Type B pancreatic cell (in vitro differentiated cells): ENCODE results near the gene MTHFS. TPM values are rescaled to one million over a fixed set of nuclear protein-coding genes. Genes with fewer than 3 reads are reported as not detected.

Source experiments
- DNase-seq: peaks from one replicate; pipeline ENCODE4 v3.0.0; 2021; ENCODE audit warnings: mixed read lengths; ENCODE audit not compliant: unreplicated experiment; ENCODE audit errors: extremely low spot score
- H3K27ac Mint-ChIP-seq: 2 replicates; pipeline ENCODE4 v1.8.0; 2021; ENCODE audit warnings: mild to moderate bottlenecking, mixed read lengths
- H3K27me3 Mint-ChIP-seq: 2 replicates; pipeline ENCODE4 v1.8.0; 2021; ENCODE audit warnings: mixed read lengths
- H3K36me3 Mint-ChIP-seq: 2 replicates; pipeline ENCODE4 v1.8.0; 2021; ENCODE audit warnings: mixed read lengths
- H3K4me1 Mint-ChIP-seq: one replicate; pipeline ENCODE4 v1.8.0; 2021; ENCODE audit warnings: mixed read lengths; ENCODE audit not compliant: unreplicated experiment
- H3K4me3 Mint-ChIP-seq: 2 replicates; pipeline ENCODE4 v1.8.0; 2021; ENCODE audit warnings: mild to moderate bottlenecking, mixed read lengths
- H3K9me3 Mint-ChIP-seq: 2 replicates; pipeline ENCODE4 v1.8.0; 2021; ENCODE audit warnings: mixed read lengths
- CTCF ChIP-seq: fragments of 200-600 bp; sonication (generic); conservative IDR thresholded peaks from 2 replicates; pipeline ENCODE4 v1.5.0; 2021; ENCODE audit warnings: antibody characterized with exemption, mild to moderate bottlenecking
- total RNA-seq: library from RNA; stranded (reverse); gene quantifications from 2 replicates; pipeline ENCODE4 v1.2.1, GENCODE V29; 2021; ENCODE audit warnings: low replicate concordance

The MTHFS gene
- total RNA-seq, 1 donor from 2014 or later = 27.6 TPM

DNA sequence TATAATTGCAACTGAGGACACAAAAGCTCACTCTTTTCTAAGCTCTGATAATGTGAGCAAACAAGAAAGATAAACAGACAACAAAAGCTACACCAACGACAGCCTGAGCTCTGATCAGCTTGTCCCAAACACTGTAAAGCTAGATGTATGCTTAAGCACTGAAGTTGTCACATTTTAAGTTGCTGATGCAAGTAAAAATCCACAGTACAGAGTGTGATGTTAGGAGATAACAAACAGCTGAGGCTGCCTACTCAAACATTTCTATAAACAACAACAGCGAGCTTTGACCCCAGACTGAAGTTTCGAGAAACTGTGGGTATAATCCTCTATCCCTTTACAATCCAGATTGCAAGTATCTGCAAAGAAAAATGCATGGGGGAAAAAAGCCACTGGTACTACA, 10.7 kb downstream of the MTHFS start:
- Mint-ChIP-seq H3K27me3 (no peaks in the 10 kb centered on the region), H3K36me3 (peaks cover 58% of the 10 kb centered on the region), H3K4me1 (peaks cover 9% of the 10 kb centered on the region), H3K27ac (no peak overlapping the region), H3K4me3 (no peak overlapping the region), H3K9me3 (no peaks in the 10 kb centered on the region)
- DNase-seq = no peak
- TF ChIP-seq CTCF = no peak

DNA sequence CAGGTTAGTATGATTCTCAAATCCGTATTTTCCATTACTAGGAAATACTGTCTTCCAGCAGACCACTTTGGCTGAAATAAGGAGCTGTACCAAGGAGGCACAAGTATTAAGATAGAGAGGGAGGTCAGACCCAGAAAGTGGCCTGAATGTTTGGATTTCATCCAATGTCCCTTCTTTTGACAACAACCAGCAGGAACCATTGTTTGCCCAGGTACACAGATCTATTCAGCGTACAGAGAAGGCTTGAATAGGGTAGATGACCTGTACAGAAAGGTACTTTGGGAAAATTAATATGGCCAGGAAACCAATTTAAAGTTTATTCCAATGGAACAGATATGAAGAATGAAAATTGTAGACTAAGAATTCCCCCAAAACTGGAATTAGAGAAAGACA, 12.6 kb downstream of the MTHFS start:
- Mint-ChIP-seq H3K36me3 (peaks cover 56% of the 10 kb centered on the region), H3K27ac (no peak overlapping the region), H3K27me3 (no peaks in the 10 kb centered on the region), H3K4me3 (no peak overlapping the region), H3K9me3 (peaks cover 4% of the 10 kb centered on the region), H3K4me1 (peaks cover 9% of the 10 kb centered on the region)
- no peak for TF ChIP-seq CTCF
- DNase-seq = no peak

DNA sequence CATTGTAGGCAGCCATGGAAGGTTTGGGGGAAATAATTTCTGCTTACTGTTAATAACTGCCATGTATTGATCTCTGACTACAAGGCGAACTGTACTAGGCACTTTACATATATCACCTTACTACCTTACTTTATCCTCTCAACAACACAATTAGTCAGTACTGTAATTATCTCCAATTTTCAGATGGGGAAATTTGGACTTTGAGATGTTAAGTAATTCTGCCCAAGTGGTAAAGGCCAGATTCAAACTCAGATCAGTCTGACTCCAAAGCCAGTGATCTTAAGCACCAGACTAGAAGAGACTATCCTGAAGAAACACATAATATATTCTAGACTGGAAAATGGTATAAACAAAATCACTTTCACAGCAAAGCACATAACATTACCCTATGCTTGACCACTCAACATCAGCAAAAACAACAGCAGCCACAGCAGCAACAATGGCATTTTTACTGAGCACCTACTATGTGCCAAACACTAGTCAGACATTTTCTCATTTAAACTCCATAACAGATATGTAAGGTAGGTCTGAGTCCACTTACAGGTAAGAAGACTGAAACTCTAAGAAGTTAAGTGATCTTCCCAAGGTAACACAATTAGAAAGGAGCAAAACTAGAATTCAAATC, 13.1 kb downstream of the MTHFS start:
- peaks cover 9% of the 10 kb centered on the region for H3K4me1 Mint-ChIP-seq
- peaks cover 4% of the 10 kb centered on the region for H3K9me3 Mint-ChIP-seq
- H3K27ac Mint-ChIP-seq = no peak overlapping the region
- no peak for DNase-seq
- H3K36me3 Mint-ChIP-seq = peaks cover 58% of the 10 kb centered on the region
- TF ChIP-seq CTCF = no peak
- no peaks in the 10 kb centered on the region for H3K27me3 Mint-ChIP-seq
- no peak overlapping the region for H3K4me3 Mint-ChIP-seq

GRCh38 chr15:79881668-79882067, 15.1 kb downstream of the MTHFS start:
- Mint-ChIP-seq H3K27me3 (no peaks in the 10 kb centered on the region), H3K4me1 (peaks cover 9% of the 10 kb centered on the region), H3K36me3 (peaks cover 66% of the 10 kb centered on the region), H3K4me3 (no peak overlapping the region), H3K27ac (no peak overlapping the region), H3K9me3 (peaks cover 16% of the 10 kb centered on the region)
- TF ChIP-seq CTCF = no peak
- no peak for DNase-seq

- peaks cover 9% of the 10 kb centered on the region for H3K4me1 Mint-ChIP-seq
- no peak for TF ChIP-seq CTCF
- no peak overlapping the region for H3K27ac Mint-ChIP-seq
- peaks cover 16% of the 10 kb centered on the region for H3K9me3 Mint-ChIP-seq
- H3K4me3 Mint-ChIP-seq = no peak overlapping the region
- no peak for DNase-seq
- peaks cover 68% of the 10 kb centered on the region for H3K36me3 Mint-ChIP-seq
- no peaks in the 10 kb centered on the region for H3K27me3 Mint-ChIP-seq
These were observed 15.6 kb downstream of the MTHFS start for GRCh38 chr15:79881254-79881653.
